IMR-90 (cell line): ENCODE data around the gene SEMA4D. TPM values are rescaled to one million over a fixed set of nuclear protein-coding genes. Genes with fewer than 3 reads are reported as not detected.

Experiments
- ATAC-seq: fragments of 200-7000 bp; cut with Tn5 transposase; 2 replicates; pipeline ENCODE4 v1.9.1; 2020; ENCODE audit warnings: low read depth, mild to moderate bottlenecking, moderate library complexity
- BruUV-seq: library from RNA; stranded (reverse); fragments of 400-500 nt; replicated peaks from 2 replicates; lab custom pipeline; 2021; lab: Mats Ljungman, UMichigan
- CTCF ChIA-PET: fragments of 300-600 bp; formaldehyde crosslinking; extraction: SDS; loops from one replicate; lab custom pipeline; 2021; ENCODE audit warnings: antibody characterized with exemption; lab: Yijun Ruan, JAX
- POLR2A ChIA-PET: fragments of 300-600 bp; sonication (Branson Sonifier 250); formaldehyde crosslinking; loops from one replicate; lab custom pipeline; 2022; ENCODE audit warnings: antibody characterized with exemption; ENCODE audit not compliant: unreplicated experiment; lab: Charles Lee
- DNase-seq: peaks from one replicate; pipeline ENCODE4 v3.0.0; 2013
- H2AFZ ChIP-seq: replicated peaks from 2 replicates; pipeline ENCODE3; 2013; ENCODE audit warnings: low read length, mild to moderate bottlenecking; ENCODE audit not compliant: poor library complexity
- H2AK5ac ChIP-seq: 2 replicates; pipeline ENCODE4 v1.6.1; 2013; ENCODE audit warnings: low read depth, low read length, inconsistent platforms
- H2AK9ac ChIP-seq: replicated peaks from 2 replicates; pipeline ENCODE3; 2013; ENCODE audit warnings: mild to moderate bottlenecking, low read depth, low read length, moderate library complexity; ENCODE audit not compliant: poor library complexity
- H2BK120ac ChIP-seq: 2 replicates; pipeline ENCODE4 v1.6.1; 2013; ENCODE audit warnings: low read depth, low read length, inconsistent platforms
- H2BK15ac ChIP-seq: 3 replicates; pipeline ENCODE4 v1.6.1; 2013; ENCODE audit warnings: low read depth, low read length, inconsistent platforms
- H2BK20ac ChIP-seq: 2 replicates; pipeline ENCODE4 v1.6.1; 2013; ENCODE audit warnings: low read depth, mild to moderate bottlenecking, inconsistent platforms, low read length, moderate library complexity
- H2BK5ac ChIP-seq: 2 replicates; pipeline ENCODE4 v1.6.1; 2013; ENCODE audit warnings: mild to moderate bottlenecking, low read depth, low read length, inconsistent platforms; ENCODE audit not compliant: poor library complexity, severe bottlenecking
- H3K14ac ChIP-seq: replicated peaks from 2 replicates; pipeline ENCODE4 v1.6.1; 2013; ENCODE audit warnings: low read depth, low read length, inconsistent platforms
- H3K18ac ChIP-seq: 2 replicates; pipeline ENCODE4 v1.6.1; 2013; ENCODE audit warnings: low read depth, low read length, control low read depth
- H3K23ac ChIP-seq: 2 replicates; pipeline ENCODE4 v1.6.1; 2013; ENCODE audit warnings: low read depth, low read length, inconsistent platforms
- H3K27ac ChIP-seq: 2 replicates; pipeline ENCODE4 v1.5.1; 2013; ENCODE audit warnings: mild to moderate bottlenecking, control low read depth, low read length; ENCODE audit not compliant: insufficient read depth
- H3K27me3 ChIP-seq: 2 replicates; pipeline ENCODE4 v1.6.1; 2013; ENCODE audit warnings: low read length; ENCODE audit not compliant: control insufficient read depth, insufficient read depth
- H3K36me3 ChIP-seq: 2 replicates; pipeline ENCODE4 v1.6.1; 2013; ENCODE audit warnings: low read length, mixed read lengths; ENCODE audit not compliant: control insufficient read depth, insufficient read depth
- H3K4ac ChIP-seq: 2 replicates; pipeline ENCODE4 v1.6.1; 2013; ENCODE audit warnings: low read depth, low read length, inconsistent platforms
- H3K4me1 ChIP-seq: 2 replicates; pipeline ENCODE4 v1.6.1; 2013; ENCODE audit warnings: low read length, mixed read lengths; ENCODE audit not compliant: control insufficient read depth, insufficient read depth
- H3K4me2 ChIP-seq: 2 replicates; pipeline ENCODE4 v1.6.1; 2013; ENCODE audit warnings: low read depth, mild to moderate bottlenecking, control low read depth, low read length, moderate library complexity
- H3K4me3 ChIP-seq: 2 replicates; pipeline ENCODE4 v1.5.1; 2013; ENCODE audit warnings: low read depth, mild to moderate bottlenecking, control low read depth, low read length, moderate library complexity; ENCODE audit not compliant: insufficient read depth
- H3K56ac ChIP-seq: 2 replicates; pipeline ENCODE4 v1.6.1; 2013; ENCODE audit warnings: low read length, inconsistent platforms; ENCODE audit not compliant: insufficient read depth; ENCODE audit errors: extremely low read depth
- H3K79me1 ChIP-seq, 2 experiments: 2 replicates each; pipeline ENCODE4 v1.6.1; 2013; ENCODE audit warnings: low read length in 2 of 2, inconsistent platforms in 1 of 2, low read depth in 1 of 2
- H3K9ac ChIP-seq: 2 replicates; pipeline ENCODE4 v1.6.1; 2013; ENCODE audit warnings: low read depth, low read length, control low read depth
- H3K9me1 ChIP-seq: 2 replicates; pipeline ENCODE4 v1.6.1; 2013; ENCODE audit warnings: low read length, inconsistent platforms; ENCODE audit not compliant: insufficient read depth
- H3K9me3 ChIP-seq: 2 replicates; pipeline ENCODE4 v1.6.1; 2013; ENCODE audit warnings: low read length; ENCODE audit not compliant: control insufficient read depth, insufficient read depth
- H4K20me1 ChIP-seq: 2 replicates; pipeline ENCODE4 v1.6.1; 2013; ENCODE audit warnings: low read length, inconsistent platforms; ENCODE audit not compliant: insufficient read depth
- H4K5ac ChIP-seq: 2 replicates; pipeline ENCODE4 v1.6.1; 2013; ENCODE audit warnings: mild to moderate bottlenecking, low read depth, low read length, control low read depth
- H4K8ac ChIP-seq, 2 experiments: 2 replicates each; pipeline ENCODE4 v1.6.1; 2013; ENCODE audit warnings: low read depth in 2 of 2, low read length in 2 of 2, control low read depth in 1 of 2, inconsistent platforms in 1 of 2
- H4K91ac ChIP-seq: 2 replicates; pipeline ENCODE4 v1.6.1; 2013; ENCODE audit warnings: low read depth, low read length, inconsistent platforms; ENCODE audit not compliant: insufficient read depth
- BHLHE40 ChIP-seq: fragments of 150-350 bp; IDR thresholded peaks from 2 replicates; pipeline ENCODE4 v1.6.1; 2016; ENCODE audit warnings: mild to moderate bottlenecking, low read depth, low read length
- CEBPB ChIP-seq: IDR thresholded peaks from 2 replicates; pipeline ENCODE4 v1.6.1; 2012; ENCODE audit warnings: low read depth, low read length, improper control_type of control experiment
- CHD1 ChIP-seq: IDR thresholded peaks from 2 replicates; pipeline ENCODE4 v1.6.1; 2012; ENCODE audit warnings: low read depth, low read length, improper control_type of control experiment
- ELK1 ChIP-seq: fragments of 150-350 bp; IDR thresholded peaks from 2 replicates; pipeline ENCODE4 v1.6.1; 2016; ENCODE audit warnings: low read depth, mild to moderate bottlenecking, low read length, moderate library complexity, borderline replicate concordance
- FOS ChIP-seq: fragments of 150-350 bp; IDR thresholded peaks from 2 replicates; pipeline ENCODE4 v1.6.1; 2016; ENCODE audit warnings: low read depth, low read length
- MAFK ChIP-seq: IDR thresholded peaks from 2 replicates; pipeline ENCODE4 v1.6.1; 2012; ENCODE audit warnings: low read depth, low read length, improper control_type of control experiment
- MAZ ChIP-seq: IDR thresholded peaks from 2 replicates; pipeline ENCODE4 v1.6.1; 2012; ENCODE audit warnings: low read depth, mild to moderate bottlenecking, low read length, improper control_type of control experiment, moderate library complexity, borderline replicate concordance
- MXI1 ChIP-seq: IDR thresholded peaks from 2 replicates; pipeline ENCODE4 v1.6.1; 2012; ENCODE audit warnings: low read depth, mild to moderate bottlenecking, low read length, moderate library complexity, borderline replicate concordance
- NFE2L2 ChIP-seq: fragments of 150-350 bp; IDR thresholded peaks from 2 replicates; pipeline ENCODE4 v1.6.1; 2016; ENCODE audit warnings: low read depth, mild to moderate bottlenecking, low read length
- POLR2A ChIP-seq: IDR thresholded peaks from 2 replicates; pipeline ENCODE4 v1.6.1; 2012; ENCODE audit warnings: mild to moderate bottlenecking, low read depth, low read length
- RAD21 ChIP-seq: IDR thresholded peaks from 2 replicates; pipeline ENCODE4 v1.6.1; 2012; ENCODE audit warnings: low read length, improper control_type of control experiment
- RCOR1 ChIP-seq: IDR thresholded peaks from 2 replicates; pipeline ENCODE4 v1.6.1; 2012; ENCODE audit warnings: mild to moderate bottlenecking, low read length, improper control_type of control experiment; ENCODE audit not compliant: insufficient replicate concordance
- RFX5 ChIP-seq: IDR thresholded peaks from 2 replicates; pipeline ENCODE4 v1.8.0; 2012; ENCODE audit warnings: low read depth, mild to moderate bottlenecking, low read length, moderate library complexity
- SMC3 ChIP-seq: fragments of 150-350 bp; IDR thresholded peaks from 2 replicates; pipeline ENCODE4 v1.6.1; 2016; ENCODE audit warnings: low read depth, mild to moderate bottlenecking, antibody characterized with exemption, low read length, moderate library complexity
- USF2 ChIP-seq: fragments of 150-350 bp; IDR thresholded peaks from 2 replicates; pipeline ENCODE4 v1.6.1; 2017; ENCODE audit warnings: mild to moderate bottlenecking, antibody characterized with exemption, low read length, low read depth
- WGBS, 2 experiments: methylation state at CpG; one replicate each; pipeline versions ENCODE4 v1.1.5 to v1.1.7; 2013; ENCODE audit warnings: missing lambda C conversion rate in 2 of 2; ENCODE audit not compliant: insufficient read length in 1 of 2; ENCODE audit errors: extremely low coverage in 2 of 2; 5-methylcytosine and 5-hydroxymethylcytosine counted together
- dilution Hi-C: fragments of 300-500 bp; cut with HindIII; formaldehyde crosslinking; loops from one replicate; pipeline ENCODE4 v1.14.3; 2018; ENCODE audit warnings: low sequenced_read_pairs; ENCODE audit not compliant: unreplicated experiment
- in situ Hi-C: fragments of 300-500 bp; cut with MboI; formaldehyde crosslinking; loops from 3 replicates; pipeline ENCODE4 v1.14.3; 2019; ENCODE audit warnings: low sequenced_read_pairs, inconsistent platforms, mixed read lengths
- intact Hi-C: fragments of 100-400 bp; cut with micrococcal nuclease; formaldehyde crosslinking; loops from 2 replicates; pipeline ENCODE4 v1.10.0; 2022
- polyA plus RNA-seq, 3 experiments: library from polyadenylated mRNA; depleted of rRNA; stranded (reverse); fragments of >200 nt; gene quantifications; 2 replicates each; pipeline ENCODE4 v1.2.3, GENCODE V29; 2012; ENCODE audit warnings: low replicate concordance in 1 of 3
- total RNA-seq: library from RNA; depleted of rRNA; stranded (reverse); fragments of >200 nt; gene quantifications from 2 replicates; pipeline ENCODE4 v1.2.3, GENCODE V29; 2012
- TF ChIP-seq, protein P1 (sequence below): conservative IDR thresholded peaks from 2 replicates; pipeline ENCODE4 v1.5.1; 2012; ENCODE audit warnings: mild to moderate bottlenecking, low read depth, low read length, improper control_type of control experiment

Gene SEMA4D
- total and polyA plus RNA-seq, 2 of the 4 experiments (the other 2 are of a cell fraction): 0.90 to 1.5 TPM

- POLR2A ChIA-PET: no interaction called here
- no peak for DNase-seq
- CTCF ChIA-PET: no interaction called here
- Histone ChIP-seq H3K27me3 (peaks cover 23% of the 10 kb centered on the region), H2AFZ (no peak overlapping the region), H3K4ac (no peak overlapping the region), H3K9me3 (peaks cover 3% of the 10 kb centered on the region; the same call in 1 of the 2 replicates), H2BK15ac (no peak overlapping the region), H3K23ac (no peak overlapping the region), H4K20me1 (no peaks in the 10 kb centered on the region), H3K4me2 (no peak overlapping the region), H3K18ac (no peak overlapping the region), H3K9ac (no peak overlapping the region), H3K27ac (no peak overlapping the region), H2BK20ac (no peak overlapping the region), H2AK9ac (no peak overlapping the region), H3K9me1 (no peaks in the 10 kb centered on the region), H2AK5ac (no peak overlapping the region), H3K14ac (no peak overlapping the region), H4K5ac (no peak overlapping the region), H3K79me1 (no peaks in the 10 kb centered on the region), H3K56ac (no peak overlapping the region), H3K36me3 (no peaks in the 10 kb centered on the region), H4K8ac (no peak overlapping the region), H2BK5ac (no peak overlapping the region), H2BK120ac (no peak overlapping the region), H3K4me3 (no peak overlapping the region), H3K4me1 (no peaks in the 10 kb centered on the region), H4K91ac (no peak overlapping the region)
- TF ChIP-seq CEBPB (no peak), RAD21 (no peak), MAFK (no peak), MXI1 (no peak), RFX5 (no peak), FOS (no peak), RCOR1 (no peak), CHD1 (no peak), BHLHE40 (no peak), USF2 (no peak), NFE2L2 (no peak), ELK1 (no peak), SMC3 (no peak), MAZ (no peak), POLR2A (no peak)
- TF ChIP-seq, protein P1, sequence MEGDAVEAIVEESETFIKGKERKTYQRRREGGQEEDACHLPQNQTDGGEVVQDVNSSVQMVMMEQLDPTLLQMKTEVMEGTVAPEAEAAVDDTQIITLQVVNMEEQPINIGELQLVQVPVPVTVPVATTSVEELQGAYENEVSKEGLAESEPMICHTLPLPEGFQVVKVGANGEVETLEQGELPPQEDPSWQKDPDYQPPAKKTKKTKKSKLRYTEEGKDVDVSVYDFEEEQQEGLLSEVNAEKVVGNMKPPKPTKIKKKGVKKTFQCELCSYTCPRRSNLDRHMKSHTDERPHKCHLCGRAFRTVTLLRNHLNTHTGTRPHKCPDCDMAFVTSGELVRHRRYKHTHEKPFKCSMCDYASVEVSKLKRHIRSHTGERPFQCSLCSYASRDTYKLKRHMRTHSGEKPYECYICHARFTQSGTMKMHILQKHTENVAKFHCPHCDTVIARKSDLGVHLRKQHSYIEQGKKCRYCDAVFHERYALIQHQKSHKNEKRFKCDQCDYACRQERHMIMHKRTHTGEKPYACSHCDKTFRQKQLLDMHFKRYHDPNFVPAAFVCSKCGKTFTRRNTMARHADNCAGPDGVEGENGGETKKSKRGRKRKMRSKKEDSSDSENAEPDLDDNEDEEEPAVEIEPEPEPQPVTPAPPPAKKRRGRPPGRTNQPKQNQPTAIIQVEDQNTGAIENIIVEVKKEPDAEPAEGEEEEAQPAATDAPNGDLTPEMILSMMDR: no peak
- intact Hi-C loops (no loop called here), in situ Hi-C loops (no loop called here), dilution Hi-C loops (no loop called here)
- ATAC-seq: no peak
- WGBS, 2 experiments: 55% methylated on average over 2 of the region's 5 CpGs; no CpG with 5 or more reads in 1 of the 2 experiments
- no TSS peak for BruUV-seq
Measured at GRCh38 chr9:89529243-89530035, 31.5 kb upstream of the SEMA4D start.
